ENCODE measurements around the gene CCDC40.

The CCDC40 gene

GRCh38 chr17:80115159-80115558 lies 78.7 kb downstream of the CCDC40 start:
- no peak for DNase-seq

GRCh38 chr17:80116276-80116920 lies 80.0 kb downstream of the CCDC40 start:
- DNase-seq = no peak

GRCh38 chr17:80116921-80117380 lies 80.5 kb downstream of the CCDC40 start:
- no peak for DNase-seq

- DNase-seq = no peak
These were observed 81.3 kb downstream of the CCDC40 start for GRCh38 chr17:80117491-80118401.

GRCh38 chr17:80118601-80119270 lies 82.3 kb downstream of the CCDC40 start:
- DNase-seq = no peak

GRCh38 chr17:80119271-80119791 lies 82.9 kb downstream of the CCDC40 start:
- DNase-seq = no peak

GRCh38 chr17:80119839-80120238 lies 83.4 kb downstream of the CCDC40 start:
- no peak for DNase-seq

- no peak for DNase-seq
These were observed 85.7 kb downstream of the CCDC40 start for GRCh38 chr17:80122026-80122575.

- no peak for DNase-seq
These were observed 86.6 kb downstream of the CCDC40 start for GRCh38 chr17:80122926-80123505.

GRCh38 chr17:80123791-80124190 lies 87.3 kb downstream of the CCDC40 start:
- no peak for DNase-seq

GRCh38 chr17:80124351-80124981 lies 88.0 kb downstream of the CCDC40 start:
- DNase-seq = no peak

- DNase-seq = no peak
These were observed 89.4 kb downstream of the CCDC40 start for GRCh38 chr17:80125656-80126448.

- no peak for DNase-seq
These were observed 89.9 kb downstream of the CCDC40 start for GRCh38 chr17:80126449-80126715.

GRCh38 chr17:80129006-80129565 lies 92.6 kb downstream of the CCDC40 start:
- no peak for DNase-seq

- DNase-seq = no peak
These were observed 94.5 kb downstream of the CCDC40 start for GRCh38 chr17:80130992-80131391.

GRCh38 chr17:80132906-80133625 lies 96.6 kb downstream of the CCDC40 start:
- no peak for DNase-seq

GRCh38 chr17:80133626-80133970 lies 97.2 kb downstream of the CCDC40 start:
- no peak for DNase-seq

- DNase-seq = no peak
These were observed 100.7 kb downstream of the CCDC40 start for GRCh38 chr17:80137131-80137530.

GRCh38 chr17:80138856-80139426 lies 102.5 kb downstream of the CCDC40 start:
- no peak for DNase-seq

Measured in C1 segment of cervical spinal cord (tissue), 14 donors.